ENCODE data around the gene PROCA1. TPM values are rescaled to one million over a fixed set of nuclear protein-coding genes. Genes with fewer than 3 reads are reported as not detected.

The PROCA1 gene
- total RNA-seq, 1 experiment from 2014 or later = 4.6 TPM

DNA sequence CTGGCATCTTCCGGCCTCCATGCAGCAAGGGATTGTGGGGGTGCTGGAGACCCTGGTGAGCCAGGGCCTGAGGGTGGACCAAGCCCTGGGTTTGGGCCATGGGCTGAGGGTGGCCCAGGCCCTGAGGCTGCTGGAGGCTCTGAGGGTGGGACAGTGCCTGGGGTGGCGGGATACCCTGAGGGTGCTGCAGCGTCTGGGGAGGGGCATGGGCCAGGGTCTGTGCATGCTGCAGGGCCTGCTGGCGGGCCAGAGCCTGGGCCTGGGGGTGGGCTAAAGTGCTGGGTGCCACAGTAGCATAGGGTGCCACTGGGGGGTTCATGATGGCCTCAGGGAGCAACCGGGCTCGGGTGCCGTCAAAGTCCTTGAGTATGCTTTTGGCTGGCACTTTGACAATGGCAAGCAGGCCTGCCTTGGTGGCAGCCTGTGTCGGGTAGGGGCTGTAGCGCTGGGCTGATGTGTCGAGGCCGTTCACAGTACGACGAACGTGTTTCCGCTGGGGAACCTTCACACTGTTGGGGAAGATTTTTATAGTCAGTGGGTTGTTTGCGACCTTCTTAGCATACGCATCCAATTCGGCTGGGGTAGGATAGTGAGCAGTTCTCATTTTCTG lies 47.7 kb upstream of the PROCA1 start:
- no peaks in the 10 kb centered on the region for H3K9me3 ChIP-seq (ENCODE audit: low read depth, low read length, poor library complexity, severe bottlenecking)
- no peak for TF ChIP-seq EZH2 (IDR thresholded peaks at IDR 0.05; ENCODE audit: borderline replicate concordance, low read depth, low read length, poor library complexity, severe bottlenecking)
- TF ChIP-seq, protein P1, sequence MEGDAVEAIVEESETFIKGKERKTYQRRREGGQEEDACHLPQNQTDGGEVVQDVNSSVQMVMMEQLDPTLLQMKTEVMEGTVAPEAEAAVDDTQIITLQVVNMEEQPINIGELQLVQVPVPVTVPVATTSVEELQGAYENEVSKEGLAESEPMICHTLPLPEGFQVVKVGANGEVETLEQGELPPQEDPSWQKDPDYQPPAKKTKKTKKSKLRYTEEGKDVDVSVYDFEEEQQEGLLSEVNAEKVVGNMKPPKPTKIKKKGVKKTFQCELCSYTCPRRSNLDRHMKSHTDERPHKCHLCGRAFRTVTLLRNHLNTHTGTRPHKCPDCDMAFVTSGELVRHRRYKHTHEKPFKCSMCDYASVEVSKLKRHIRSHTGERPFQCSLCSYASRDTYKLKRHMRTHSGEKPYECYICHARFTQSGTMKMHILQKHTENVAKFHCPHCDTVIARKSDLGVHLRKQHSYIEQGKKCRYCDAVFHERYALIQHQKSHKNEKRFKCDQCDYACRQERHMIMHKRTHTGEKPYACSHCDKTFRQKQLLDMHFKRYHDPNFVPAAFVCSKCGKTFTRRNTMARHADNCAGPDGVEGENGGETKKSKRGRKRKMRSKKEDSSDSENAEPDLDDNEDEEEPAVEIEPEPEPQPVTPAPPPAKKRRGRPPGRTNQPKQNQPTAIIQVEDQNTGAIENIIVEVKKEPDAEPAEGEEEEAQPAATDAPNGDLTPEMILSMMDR (conservative IDR thresholded peaks at IDR 0.05; ENCODE audit: low read depth, low read length) = no peak
- no peak overlapping the region for H3K4me3 ChIP-seq (ENCODE audit: low read depth, low read length, poor library complexity, severe bottlenecking)
- intact Hi-C loops (cut with micrococcal nuclease; ENCODE audit: unreplicated experiment) = no loop called here
- POLR2A ChIA-PET (ENCODE audit: low non-redundant PET) = no interaction called here
- no peaks in the 10 kb centered on the region for H3K27me3 ChIP-seq (replicated peaks; ENCODE audit: insufficient read depth, low read depth, low read length, poor library complexity)
- peaks cover 35% of the 10 kb centered on the region for H3K4me1 ChIP-seq (ENCODE audit: insufficient read depth, low read length, poor library complexity, severe bottlenecking)
- no peak for DNase-seq (ENCODE audit: low spot score)
- H3K27ac ChIP-seq (ENCODE audit: low read depth, low read length, poor library complexity, severe bottlenecking) = no peak overlapping the region
- peaks cover 22% of the 10 kb centered on the region for H3K36me3 ChIP-seq (ENCODE audit: insufficient read depth, low read length, poor library complexity, severe bottlenecking)
- CTCF ChIA-PET = no interaction called here
- BruUV-seq (replicated peaks) = no TSS peak

DNA sequence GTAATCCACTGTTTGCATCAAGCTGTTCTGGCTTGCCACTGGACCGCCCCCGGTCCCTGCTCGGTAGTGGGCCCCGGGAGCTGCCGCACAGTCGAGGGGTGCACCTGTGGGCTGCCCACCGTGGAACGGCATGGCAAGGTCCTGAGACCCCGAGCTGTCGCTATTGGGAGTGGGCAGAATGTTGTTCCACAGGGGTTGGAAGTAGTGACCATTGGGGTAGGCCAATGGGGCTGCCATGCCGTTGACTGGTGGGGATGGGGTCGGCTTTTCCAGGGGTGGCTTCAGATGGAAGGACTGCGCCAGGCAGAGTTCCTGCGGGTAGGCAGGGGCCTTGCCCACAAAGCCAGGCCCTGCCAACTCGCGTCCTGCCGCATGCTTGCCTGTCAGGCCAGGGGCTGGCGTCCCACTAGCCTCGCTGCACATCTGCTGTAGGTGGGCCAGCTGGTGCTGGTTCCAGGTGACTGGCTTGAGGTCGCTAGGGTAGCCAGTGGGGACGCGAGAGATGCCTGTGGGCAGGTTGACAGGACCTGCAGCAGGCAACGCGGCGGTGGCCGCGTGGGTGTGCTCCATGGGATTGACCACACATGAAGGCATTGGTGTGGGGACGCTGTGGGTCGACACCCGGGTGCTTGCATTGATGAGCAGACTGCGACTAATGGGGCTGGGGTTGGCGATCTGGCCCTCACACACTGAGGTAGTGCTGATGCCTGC lies 46.9 kb upstream of the PROCA1 start:
- ChIA-PET POLR2A (ENCODE audit: low non-redundant PET) (no interaction called here), CTCF (no interaction called here)
- Histone ChIP-seq H3K9me3 (ENCODE audit: low read depth, low read length, poor library complexity, severe bottlenecking) (no peaks in the 10 kb centered on the region), H3K36me3 (ENCODE audit: insufficient read depth, low read length, poor library complexity, severe bottlenecking) (peaks cover 22% of the 10 kb centered on the region), H3K4me3 (ENCODE audit: low read depth, low read length, poor library complexity, severe bottlenecking) (no peak overlapping the region), H3K4me1 (ENCODE audit: insufficient read depth, low read length, poor library complexity, severe bottlenecking) (peaks cover 35% of the 10 kb centered on the region), H3K27ac (ENCODE audit: low read depth, low read length, poor library complexity, severe bottlenecking) (no peak overlapping the region), H3K27me3 (replicated peaks; ENCODE audit: insufficient read depth, low read depth, low read length, poor library complexity) (no peaks in the 10 kb centered on the region)
- BruUV-seq (replicated peaks) = no TSS peak
- intact Hi-C loops (cut with micrococcal nuclease; ENCODE audit: unreplicated experiment) = no loop called here
- TF ChIP-seq, protein P1 (conservative IDR thresholded peaks at IDR 0.05; ENCODE audit: low read depth, low read length) = no peak
- TF ChIP-seq EZH2 (IDR thresholded peaks at IDR 0.05; ENCODE audit: borderline replicate concordance, low read depth, low read length, poor library complexity, severe bottlenecking) = no peak
- DNase-seq (ENCODE audit: low spot score) = no peak

DNA sequence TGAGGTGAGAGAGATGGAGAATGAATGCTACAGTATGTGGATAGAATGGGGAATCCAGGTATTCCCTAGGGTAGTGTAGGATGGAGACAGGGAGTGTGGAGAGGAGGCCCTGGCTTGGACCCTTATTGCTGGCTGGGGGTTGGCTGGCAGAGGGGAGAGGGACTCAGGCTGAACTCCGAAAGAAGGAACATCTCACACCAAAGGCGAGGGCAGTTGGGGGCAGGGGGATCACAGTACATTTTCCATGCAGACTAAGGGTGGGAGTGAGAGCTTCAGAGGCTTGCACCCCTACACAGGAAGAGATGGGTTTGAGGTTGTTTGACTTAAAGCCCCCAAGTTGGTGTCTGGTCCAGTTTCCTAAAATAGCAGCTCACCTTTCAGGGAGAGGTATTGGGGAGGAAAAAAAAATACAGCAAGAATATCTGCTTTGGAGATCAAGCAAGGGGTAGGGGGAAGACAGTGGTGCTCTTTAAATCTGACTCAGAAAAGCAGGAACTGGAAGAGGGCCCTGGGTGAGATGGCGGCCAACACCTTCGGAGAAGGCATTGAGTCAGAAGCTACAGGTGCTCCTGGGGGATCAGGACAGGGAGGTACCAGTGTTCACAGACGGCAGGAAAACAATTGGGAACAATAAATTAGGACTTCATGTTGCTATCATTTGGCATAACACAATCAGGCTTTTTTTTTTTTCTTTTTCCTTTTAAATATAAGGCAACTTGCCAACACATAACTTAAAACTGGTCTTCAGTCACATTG lies 44.5 kb upstream of the PROCA1 start:
- DNase-seq (ENCODE audit: low spot score) = no peak
- Histone ChIP-seq H3K9me3 (ENCODE audit: low read depth, low read length, poor library complexity, severe bottlenecking) (no peaks in the 10 kb centered on the region), H3K4me3 (ENCODE audit: low read depth, low read length, poor library complexity, severe bottlenecking) (no peak overlapping the region), H3K27ac (ENCODE audit: low read depth, low read length, poor library complexity, severe bottlenecking) (no peak overlapping the region), H3K27me3 (replicated peaks; ENCODE audit: insufficient read depth, low read depth, low read length, poor library complexity) (no peaks in the 10 kb centered on the region), H3K4me1 (ENCODE audit: insufficient read depth, low read length, poor library complexity, severe bottlenecking) (peaks cover 22% of the 10 kb centered on the region), H3K36me3 (ENCODE audit: insufficient read depth, low read length, poor library complexity, severe bottlenecking) (peaks cover 25% of the 10 kb centered on the region)
- CTCF ChIA-PET = no interaction called here
- POLR2A ChIA-PET (ENCODE audit: low non-redundant PET) = no interaction called here
- intact Hi-C loops (cut with micrococcal nuclease; ENCODE audit: unreplicated experiment) = no loop called here
- no TSS peak for BruUV-seq (replicated peaks)
- no peak for TF ChIP-seq EZH2 (IDR thresholded peaks at IDR 0.05; ENCODE audit: borderline replicate concordance, low read depth, low read length, poor library complexity, severe bottlenecking)
- TF ChIP-seq, protein P1 (conservative IDR thresholded peaks at IDR 0.05; ENCODE audit: low read depth, low read length) = no peak

Data from A673 (cell line).